Renal cortex interstitium (tissue), 15 donors: Measurements from ENCODE around the gene AFG1L. TPM values are rescaled to one million over a fixed set of nuclear protein-coding genes. Genes with fewer than 3 reads are reported as not detected.
A peak's percentile ranks its signal among the peaks of the same experiment; 100 is the strongest.
"Not testable (repeated sequence)": the region's sequence is repeated elsewhere in the genome, so short reads cannot be mapped to it uniquely, and the experiment has no call there.

Experiments
- DNase-seq, 11 donors: peaks; one replicate each; pipeline ENCODE4 v3.0.0-alpha.2; 2013; ENCODE audit warnings: low read depth in 9 of 11, low spot score in 4 of 11; ENCODE audit errors: extremely low read depth in 1 of 11
- long read RNA-seq, 16 experiments: transcript quantifications; one replicate each; lab custom pipeline, GENCODE V29; 2026
- polyA plus RNA-seq, 3 donors: library from polyadenylated mRNA; unstranded; fragments of 120-200 nt; gene quantifications; one replicate each; pipeline ENCODE4 v1.2.1, GENCODE V29; 2013; ENCODE audit not compliant: insufficient read length in 3 of 3

The AFG1L gene
- 1 to 10 TPM; 6.5 to 8.8 (median 8.2) TPM for polyA plus RNA-seq
- long read RNA-seq, donor 1, full-length matches to known transcripts: 1 of 1 reads
- long read RNA-seq, donor 1, partial matches to known transcripts: 0 of 1 reads
- long read RNA-seq, donor 1, other reads (novel, unspliced or antisense): 0 of 1 reads
- long read RNA-seq, donor 2, full-length matches to known transcripts: 1 of 1 reads
- long read RNA-seq, donor 2, partial matches to known transcripts: 0 of 1 reads
- long read RNA-seq, donor 2, other reads (novel, unspliced or antisense): 0 of 1 reads
- long read RNA-seq, donor 3, full-length matches to known transcripts: 1 of 1 reads
- long read RNA-seq, donor 3, partial matches to known transcripts: 0 of 1 reads
- long read RNA-seq, donor 3, other reads (novel, unspliced or antisense): 0 of 1 reads
- long read RNA-seq, donor 4: 0 reads
- long read RNA-seq, donor 5: 0 reads
- long read RNA-seq, donor 6, full-length matches to known transcripts: 1 of 1 reads
- long read RNA-seq, donor 6, partial matches to known transcripts: 0 of 1 reads
- long read RNA-seq, donor 6, other reads (novel, unspliced or antisense): 0 of 1 reads
- long read RNA-seq, donor 7, full-length matches to known transcripts: 1 of 1 reads
- long read RNA-seq, donor 7, partial matches to known transcripts: 0 of 1 reads
- long read RNA-seq, donor 7, other reads (novel, unspliced or antisense): 0 of 1 reads
- long read RNA-seq, donor 8: 0 reads
- long read RNA-seq, donor 9: 0 reads
- long read RNA-seq, donor 10: 0 reads
- long read RNA-seq, donor 11: 0 reads
- long read RNA-seq, donor 12: 0 reads
- long read RNA-seq, donor 13: 0 reads
- long read RNA-seq, donor 14, full-length matches to known transcripts: 3 of 3 reads
- long read RNA-seq, donor 14, partial matches to known transcripts: 0 of 3 reads
- long read RNA-seq, donor 14, other reads (novel, unspliced or antisense): 0 of 3 reads
- long read RNA-seq, donor 15: 0 reads
- long read RNA-seq, donor 16, full-length matches to known transcripts: 1 of 1 reads
- long read RNA-seq, donor 16, partial matches to known transcripts: 0 of 1 reads
- long read RNA-seq, donor 16, other reads (novel, unspliced or antisense): 0 of 1 reads

GRCh38 chr6:108294727-108295625 is at the start of gene AFG1L:
Gene AFG1L, plus strand, starts transcription at chr6:108295054. Its CDS starts 26 bp downstream, at chr6:108295080.
- DNase-seq: peak; percentile 72 to 90 (median 85)

GRCh38 chr6:108245095-108245494 is 49.8 kb upstream of the AFG1L start:
- not testable (repeated sequence) for DNase-seq

GRCh38 chr6:108247965-108248536 is 46.8 kb upstream of the AFG1L start:
- DNase-seq: no peak

GRCh38 chr6:108250240-108250866 is 44.5 kb upstream of the AFG1L start:
- no peak for DNase-seq

GRCh38 chr6:108251252-108251651 is 43.6 kb upstream of the AFG1L start:
- DNase-seq: no peak

- DNase-seq: no peak
Observed at GRCh38 chr6:108252055-108252454, 42.8 kb upstream of the AFG1L start.

GRCh38 chr6:108253241-108253640 is 41.6 kb upstream of the AFG1L start:
- no peak for DNase-seq

- no peak for DNase-seq
Observed at GRCh38 chr6:108254433-108255410, 40.1 kb upstream of the AFG1L start.

- peak in 9 of 11 donors; percentile 21 to 44 (median 27) for DNase-seq
Observed at GRCh38 chr6:108260126-108260808, 34.6 kb upstream of the AFG1L start.

GRCh38 chr6:108260809-108261569 is 33.9 kb upstream of the AFG1L start, which contains the start of gene SNX3:
Gene SNX3, minus strand, starts transcription at chr6:108261040. Its CDS starts 119 bp downstream, at chr6:108260921.
- DNase-seq: peak; percentile 88 to 94 (median 92)

GRCh38 chr6:108263371-108263770 is 31.5 kb upstream of the AFG1L start:
- no peak for DNase-seq

GRCh38 chr6:108268845-108269244 is 26.0 kb upstream of the AFG1L start:
- DNase-seq: no peak

GRCh38 chr6:108269955-108270354 is 24.9 kb upstream of the AFG1L start:
- DNase-seq: not testable (repeated sequence)

GRCh38 chr6:108274546-108274945 is 20.3 kb upstream of the AFG1L start:
- DNase-seq: no peak

GRCh38 chr6:108275976-108276375 is 18.9 kb upstream of the AFG1L start:
- no peak for DNase-seq
